HL-60 (cell line): ENCODE measurements around the gene RAB11B.

ENCODE experiments used
- DNase-seq, 2 experiments: peaks; one replicate each; pipeline ENCODE4 v3.0.0-alpha.2; 2010 to 2020; ENCODE audit warnings: low read depth in 1 of 2, low spot score in 1 of 2
- H3K27ac ChIP-seq: fragments of 250-450 bp; sonication (Bioruptor Pico); replicated peaks from 2 replicates; pipeline ENCODE4 v1.5.1; 2020; ENCODE audit warnings: mild to moderate bottlenecking, moderate library complexity
- H3K27me3 ChIP-seq: fragments of 250-450 bp; sonication (Bioruptor Pico); 2 replicates; pipeline ENCODE4 v1.5.1; 2021; ENCODE audit warnings: mild to moderate bottlenecking, moderate library complexity; ENCODE audit not compliant: insufficient read depth, poor library complexity, severe bottlenecking
- H3K4me3 ChIP-seq: replicated peaks from 2 replicates; pipeline ENCODE4 v1.5.1; 2011; ENCODE audit warnings: mild to moderate bottlenecking, control low read depth, low read length; ENCODE audit not compliant: insufficient read depth
- CTCF ChIP-seq: IDR thresholded peaks from one replicate; pipeline ENCODE4 v1.5.1; 2011; ENCODE audit warnings: low read length, control low read depth, inconsistent platforms; ENCODE audit not compliant: insufficient read depth
- GABPA ChIP-seq: IDR thresholded peaks from 2 replicates; pipeline ENCODE4 v1.6.1; 2012; ENCODE audit warnings: low read depth
- POLR2AphosphoS5 ChIP-seq: IDR thresholded peaks from 2 replicates; pipeline ENCODE4 v1.6.1; 2012; ENCODE audit warnings: low read depth
- REST ChIP-seq: IDR thresholded peaks from 2 replicates; pipeline ENCODE4 v1.6.1; 2012; ENCODE audit warnings: low read depth; ENCODE audit not compliant: insufficient replicate concordance
- SPI1 ChIP-seq: IDR thresholded peaks from 2 replicates; pipeline ENCODE4 v1.6.1; 2012; ENCODE audit warnings: low read depth, mild to moderate bottlenecking, borderline replicate concordance

The RAB11B gene

GRCh38 chr19:8360196-8360595 is 30.0 kb upstream of the RAB11B start:
- no peak overlapping the region for H3K27ac ChIP-seq
- peaks cover 21% of the 10 kb centered on the region for H3K27me3 ChIP-seq
- no peak for DNase-seq
- TF ChIP-seq SPI1 (no peak), POLR2AphosphoS5 (no peak), REST (no peak), CTCF (no peak), GABPA (no peak)
- H3K4me3 ChIP-seq: no peak overlapping the region

GRCh38 chr19:8361921-8362793 is 28.0 kb upstream of the RAB11B start:
- peak in 1 of 2 experiments; percentile 70 for DNase-seq
- no peak overlapping the region for H3K4me3 ChIP-seq
- H3K27me3 ChIP-seq: peaks cover 38% of the 10 kb centered on the region
- no peak overlapping the region for H3K27ac ChIP-seq
- TF ChIP-seq REST (no peak), CTCF (no peak), GABPA (no peak), SPI1 (no peak), POLR2AphosphoS5 (no peak)

GRCh38 chr19:8363803-8364771 is 26.1 kb upstream of the RAB11B start, which contains the start of gene ANGPTL4:
Gene ANGPTL4, plus strand, starts transcription at chr19:8364155. Its CDS starts 167 bp downstream, at chr19:8364322.
- peak in 1 of 2 experiments; percentile 7 for DNase-seq
- H3K27me3 ChIP-seq: peaks cover 43% of the 10 kb centered on the region
- H3K4me3 ChIP-seq: no peak within 1 kb of the TSS
- no peak for TF ChIP-seq SPI1
- TF ChIP-seq CTCF: no peak
- no peak for TF ChIP-seq GABPA
- no peak for TF ChIP-seq REST
- no peak for TF ChIP-seq POLR2AphosphoS5
- H3K27ac ChIP-seq: no peak within 1 kb of the TSS
